Measurements from ENCODE around the gene PRKAB2.
"Not testable (repeated sequence)": the region's sequence is repeated elsewhere in the genome, so short reads cannot be mapped to it uniquely, and the experiment has no call there.

The PRKAB2 gene

DNA sequence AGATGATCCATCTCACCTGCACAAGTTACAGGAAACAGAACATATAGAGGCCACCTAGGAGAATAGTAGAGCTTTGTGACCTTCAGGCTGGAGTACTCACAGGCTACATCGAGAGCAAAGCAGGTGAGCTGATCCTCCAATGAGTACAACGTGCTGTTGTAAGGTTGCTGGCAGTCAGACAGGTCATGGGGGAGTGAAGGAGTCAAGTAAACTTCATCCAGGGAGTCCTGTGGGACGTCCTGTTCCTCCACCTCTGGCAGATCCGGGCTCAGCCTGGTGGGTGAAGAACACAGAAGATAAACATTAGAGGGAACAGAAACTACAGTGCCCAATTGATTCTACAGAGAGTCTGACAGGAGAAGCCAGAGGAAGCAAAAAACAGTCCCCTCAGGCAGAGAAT lies 62.5 kb downstream of the PRKAB2 start:
- H3K27me3 ChIP-seq (ENCODE audit: control insufficient read depth, low read length) = peaks cover 5% of the 10 kb centered on the region; the same call in 1 of the 2 replicates
- no peaks in the 10 kb centered on the region for H3K79me2 ChIP-seq (ENCODE audit: control insufficient read depth, low read length)
- H3K4me1 ChIP-seq (ENCODE audit: control insufficient read depth, low read length) = no peaks in the 10 kb centered on the region
- no peaks in the 10 kb centered on the region for H4K20me1 ChIP-seq (ENCODE audit: control insufficient read depth, insufficient read depth, low read depth, low read length)
- H3K4me3 ChIP-seq (ENCODE audit: low read length) = no peak overlapping the region
- no peaks in the 10 kb centered on the region for H3K9me2 ChIP-seq (replicated peaks; ENCODE audit: control insufficient read depth, low read length)
- TF ChIP-seq CTCF (IDR thresholded peaks at IDR 0.05; ENCODE audit: low read depth, low read length, poor library complexity, severe bottlenecking) (no peak), EZH2phosphoT487 (IDR thresholded peaks at IDR 0.05; ENCODE audit: borderline replicate concordance, low read length) (no peak)
- no peak overlapping the region for H3K4me2 ChIP-seq (ENCODE audit: low read length)
- H3K36me3 ChIP-seq (ENCODE audit: control insufficient read depth, low read length) = no peaks in the 10 kb centered on the region
- H3K27ac ChIP-seq (ENCODE audit: low read depth, low read length) = no peak overlapping the region
- no peaks in the 10 kb centered on the region; the same call in 1 of the 2 replicates for H3K9me3 ChIP-seq (ENCODE audit: control insufficient read depth, insufficient read depth, low read length)
- H3F3A ChIP-seq (ENCODE audit: control insufficient read depth, insufficient read depth) = no peaks in the 10 kb centered on the region

DNA sequence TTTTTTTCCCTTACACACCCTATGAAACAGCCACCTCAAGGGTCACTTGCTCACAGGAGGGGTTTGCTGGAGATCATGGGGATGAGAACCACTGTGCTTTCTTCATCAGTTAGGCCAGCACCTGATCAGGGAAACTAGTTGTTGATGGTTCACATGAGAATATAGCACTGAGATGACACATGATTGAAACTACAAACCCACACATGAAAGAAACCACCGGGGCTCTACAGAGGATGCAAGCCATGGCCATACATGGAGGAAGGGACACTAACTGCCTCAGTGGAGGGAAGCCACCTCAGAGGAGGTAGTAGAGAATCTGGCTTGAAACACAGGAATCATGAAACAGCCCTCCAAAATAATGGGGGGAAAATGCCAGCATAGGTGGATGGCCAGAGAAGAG lies 63.2 kb downstream of the PRKAB2 start:
- H3K4me3 ChIP-seq (ENCODE audit: low read length) = no peak overlapping the region
- H3K9me3 ChIP-seq (ENCODE audit: control insufficient read depth, insufficient read depth, low read length) = no peaks in the 10 kb centered on the region; the same call in 1 of the 2 replicates
- no peaks in the 10 kb centered on the region for H4K20me1 ChIP-seq (ENCODE audit: control insufficient read depth, insufficient read depth, low read depth, low read length)
- H3K9me2 ChIP-seq (replicated peaks; ENCODE audit: control insufficient read depth, low read length) = no peaks in the 10 kb centered on the region
- TF ChIP-seq CTCF (IDR thresholded peaks at IDR 0.05; ENCODE audit: low read depth, low read length, poor library complexity, severe bottlenecking) = no peak
- TF ChIP-seq EZH2phosphoT487 (IDR thresholded peaks at IDR 0.05; ENCODE audit: borderline replicate concordance, low read length) = no peak
- no peaks in the 10 kb centered on the region for H3K4me1 ChIP-seq (ENCODE audit: control insufficient read depth, low read length)
- no peak overlapping the region for H3K4me2 ChIP-seq (ENCODE audit: low read length)
- no peaks in the 10 kb centered on the region for H3F3A ChIP-seq (ENCODE audit: control insufficient read depth, insufficient read depth)
- H3K27me3 ChIP-seq (ENCODE audit: control insufficient read depth, low read length) = peaks cover 5% of the 10 kb centered on the region; the same call in 1 of the 2 replicates
- H3K27ac ChIP-seq (ENCODE audit: low read depth, low read length) = no peak overlapping the region
- no peaks in the 10 kb centered on the region for H3K36me3 ChIP-seq (ENCODE audit: control insufficient read depth, low read length)
- no peaks in the 10 kb centered on the region for H3K79me2 ChIP-seq (ENCODE audit: control insufficient read depth, low read length)

DNA sequence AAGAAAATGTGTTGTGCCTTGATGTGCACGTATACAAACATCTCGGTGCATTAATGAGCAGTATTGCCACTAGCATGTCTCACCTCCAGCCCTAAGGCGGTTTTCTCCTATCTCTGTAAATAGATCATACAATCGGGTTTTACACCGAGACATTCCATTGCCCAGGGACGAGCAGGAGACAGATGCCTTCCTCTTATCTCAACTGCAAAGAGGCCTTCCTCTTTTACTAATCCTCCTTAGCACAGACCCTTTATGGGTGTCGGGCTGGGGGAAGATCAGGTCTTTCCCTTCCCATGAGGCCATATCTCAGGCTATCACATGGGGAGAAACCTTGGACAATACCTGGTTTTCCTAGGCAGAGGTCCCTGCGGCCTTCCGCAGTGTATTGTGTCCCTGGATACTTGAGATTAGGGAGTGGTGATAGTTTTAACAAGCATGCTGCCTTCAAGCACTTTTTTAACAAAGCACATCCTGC lies 65.8 kb downstream of the PRKAB2 start:
- H3F3A ChIP-seq (ENCODE audit: control insufficient read depth, insufficient read depth); H3K4me2 ChIP-seq (ENCODE audit: low read length); H4K20me1 ChIP-seq (ENCODE audit: control insufficient read depth, insufficient read depth, low read depth, low read length); H3K9me2 ChIP-seq (replicated peaks; ENCODE audit: control insufficient read depth, low read length); H3K79me2 ChIP-seq (ENCODE audit: control insufficient read depth, low read length); H3K4me3 ChIP-seq (ENCODE audit: low read length); H3K9me3 ChIP-seq (ENCODE audit: control insufficient read depth, insufficient read depth, low read length); H3K36me3 ChIP-seq (ENCODE audit: control insufficient read depth, low read length); H3K27ac ChIP-seq (ENCODE audit: low read depth, low read length); H3K4me1 ChIP-seq (ENCODE audit: control insufficient read depth, low read length); H3K27me3 ChIP-seq (ENCODE audit: control insufficient read depth, low read length): not testable (repeated sequence)

GRCh38 chr1:147105909-147106308 lies 66.4 kb downstream of the PRKAB2 start:
- H3K9me3 ChIP-seq (ENCODE audit: control insufficient read depth, insufficient read depth, low read length) = no peaks in the 10 kb centered on the region; the same call in 1 of the 2 replicates
- no peak overlapping the region for H3K27ac ChIP-seq (ENCODE audit: low read depth, low read length)
- peaks cover 5% of the 10 kb centered on the region; the same call in 1 of the 2 replicates for H3K27me3 ChIP-seq (ENCODE audit: control insufficient read depth, low read length)
- H3K79me2 ChIP-seq (ENCODE audit: control insufficient read depth, low read length) = no peaks in the 10 kb centered on the region
- H3K4me2 ChIP-seq (ENCODE audit: low read length) = no peak overlapping the region
- no peaks in the 10 kb centered on the region for H3K9me2 ChIP-seq (replicated peaks; ENCODE audit: control insufficient read depth, low read length)
- no peaks in the 10 kb centered on the region for H3K4me1 ChIP-seq (ENCODE audit: control insufficient read depth, low read length)
- H3F3A ChIP-seq (ENCODE audit: control insufficient read depth, insufficient read depth) = no peaks in the 10 kb centered on the region
- TF ChIP-seq EZH2phosphoT487 (IDR thresholded peaks at IDR 0.05; ENCODE audit: borderline replicate concordance, low read length) (no peak), CTCF (IDR thresholded peaks at IDR 0.05; ENCODE audit: low read depth, low read length, poor library complexity, severe bottlenecking) (no peak)
- no peaks in the 10 kb centered on the region for H4K20me1 ChIP-seq (ENCODE audit: control insufficient read depth, insufficient read depth, low read depth, low read length)
- no peaks in the 10 kb centered on the region for H3K36me3 ChIP-seq (ENCODE audit: control insufficient read depth, low read length)
- no peak overlapping the region for H3K4me3 ChIP-seq (ENCODE audit: low read length)
